Activated T-cell treated with anti-CD3 and anti-CD28 coated beads for 24 hours (primary cell): ENCODE data around the gene TM2D3.
"Not testable (repeated sequence)": the region's sequence is repeated elsewhere in the genome, so short reads cannot be mapped to it uniquely, and the experiment has no call there.

Source experiments
- DNase-seq: peaks from one replicate; pipeline ENCODE4 v3.0.0-alpha.2; 2020; ENCODE audit warnings: low read depth

The TM2D3 gene

GRCh38 chr15:101654624-101655337 is 2.6 kb upstream of the TM2D3 start:
- DNase-seq: not testable (repeated sequence)

DNA sequence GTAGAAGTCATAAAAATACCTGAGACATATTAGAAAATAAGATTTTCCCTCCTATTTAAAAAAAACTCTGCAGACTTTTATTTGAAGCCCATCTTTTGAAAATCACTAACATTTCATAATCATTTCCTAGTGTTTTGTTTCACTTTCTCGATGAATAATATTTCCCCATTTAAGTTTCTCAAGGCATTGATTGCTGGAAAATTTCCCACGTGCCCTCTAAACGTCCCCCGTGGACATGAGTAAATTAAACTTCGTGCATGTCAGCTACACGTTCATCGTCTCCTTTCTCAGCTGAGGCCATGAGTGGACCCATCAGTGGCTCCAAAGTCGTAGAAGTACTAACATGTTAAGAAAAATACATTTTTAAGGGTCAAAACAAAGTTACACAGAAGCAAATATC is 2.0 kb upstream of the TM2D3 start:
- DNase-seq: no peak

DNA sequence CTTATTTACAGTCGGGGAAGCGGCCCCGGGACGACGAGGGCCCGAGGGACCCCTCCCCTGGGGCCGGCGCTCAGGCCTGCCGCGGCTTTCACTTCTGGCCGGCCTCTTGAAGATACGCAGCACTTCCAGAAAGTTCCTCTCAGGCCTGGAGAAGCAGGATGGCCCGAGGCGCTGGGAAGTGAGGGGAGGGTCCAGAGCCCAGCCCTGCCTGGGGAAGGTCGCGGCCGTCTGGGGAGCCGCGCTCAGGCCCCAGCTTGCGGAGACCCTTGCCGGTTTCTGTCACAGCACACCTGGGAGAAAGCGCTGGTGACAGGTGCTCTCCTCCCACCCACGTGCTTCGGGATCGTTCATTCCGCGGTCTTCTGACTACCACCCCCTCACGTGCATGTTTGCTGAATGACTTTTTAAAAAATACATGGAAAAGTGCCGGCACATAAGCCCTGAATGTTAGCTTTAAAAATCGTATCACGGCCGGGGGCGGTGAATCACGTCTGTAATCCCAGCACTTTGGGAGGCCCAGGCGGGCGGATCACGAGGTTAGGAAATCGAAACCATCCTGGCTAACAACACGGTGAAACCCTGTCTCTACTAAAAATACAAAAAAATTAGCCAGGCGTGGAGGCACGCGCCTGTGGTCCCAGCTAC is 727 bp upstream of the TM2D3 start:
- no peak for DNase-seq

- no peak for DNase-seq
These were observed 555 bp downstream of the TM2D3 start for GRCh38 chr15:101651554-101652097.

DNA sequence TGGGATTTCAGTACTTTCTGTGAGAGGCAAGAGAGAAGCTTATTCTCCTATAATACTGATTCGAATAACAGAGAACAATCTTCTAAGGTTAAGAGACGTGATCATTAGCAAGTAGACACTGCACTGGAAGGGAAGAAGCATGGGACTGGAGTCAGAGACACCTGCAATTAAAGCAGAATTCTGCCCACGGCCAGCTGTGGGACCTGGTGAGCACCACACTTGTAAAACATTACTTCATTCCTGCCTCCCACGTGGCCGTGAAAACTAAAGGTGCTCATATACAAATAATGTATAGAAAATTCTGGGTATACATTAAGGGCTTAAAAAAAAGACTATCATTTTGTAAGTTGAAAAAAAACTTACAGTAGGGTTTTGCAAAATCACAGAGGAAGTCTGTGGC is 2.0 kb downstream of the TM2D3 start:
- no peak for DNase-seq

DNA sequence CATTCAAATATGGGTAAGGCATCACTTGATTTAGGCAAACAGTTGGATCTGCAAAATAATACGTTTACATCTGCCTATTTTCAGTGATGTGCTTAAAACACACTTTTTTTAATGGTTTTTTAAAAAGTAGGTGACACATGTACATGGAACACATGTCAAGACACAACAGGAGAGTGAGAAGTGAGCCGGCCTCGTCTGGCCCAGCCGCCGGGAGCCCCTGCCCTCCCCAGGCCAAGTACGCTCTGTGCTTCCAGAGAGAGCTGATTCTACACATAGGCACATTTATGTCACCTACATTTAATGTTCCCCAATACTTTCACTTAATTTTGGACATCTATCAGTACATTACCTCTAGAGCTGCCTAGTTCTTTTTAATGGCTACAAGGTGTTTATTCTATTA is 3.8 kb downstream of the TM2D3 start:
- no peak for DNase-seq

GRCh38 chr15:101647251-101647650 is 4.9 kb downstream of the TM2D3 start:
- DNase-seq: no peak

DNA sequence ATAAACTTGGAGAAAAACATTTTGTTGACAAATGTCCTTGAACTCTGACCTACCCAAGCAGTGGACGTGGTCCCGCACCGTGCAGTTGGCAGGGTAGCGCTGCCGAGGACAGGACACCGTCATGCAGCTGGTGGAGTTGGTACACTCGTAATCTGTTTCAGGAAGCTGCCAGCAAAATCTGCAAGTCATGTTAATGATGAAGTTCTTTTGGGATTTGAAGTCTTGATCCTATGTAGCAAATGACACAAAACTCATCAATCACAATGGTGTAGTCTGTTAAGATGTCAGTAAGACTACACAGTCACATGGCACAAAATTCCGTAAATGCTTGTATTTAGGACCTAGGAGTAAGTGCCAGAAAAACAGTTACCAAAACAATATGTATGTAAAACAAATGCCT is 5.5 kb downstream of the TM2D3 start:
- no peak for DNase-seq

DNA sequence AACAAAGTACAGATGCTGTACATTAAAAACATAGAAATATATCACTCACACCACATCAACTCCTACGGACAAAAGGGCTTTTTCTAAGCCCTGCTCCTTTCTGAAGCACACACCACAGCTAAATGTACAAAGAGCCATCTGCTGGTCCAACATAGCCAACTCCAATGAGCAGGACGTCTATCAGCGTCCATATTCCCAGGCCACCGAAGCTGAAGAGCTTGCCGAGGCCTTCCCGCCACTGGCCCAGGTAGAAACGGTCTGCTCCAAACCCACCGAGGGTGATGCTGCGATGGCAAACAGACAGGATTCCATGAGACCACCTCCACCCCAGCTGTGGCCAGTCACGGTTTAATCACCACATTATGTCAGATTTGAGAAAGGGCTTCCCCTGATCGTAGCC is 9.8 kb downstream of the TM2D3 start:
- DNase-seq: no peak

DNA sequence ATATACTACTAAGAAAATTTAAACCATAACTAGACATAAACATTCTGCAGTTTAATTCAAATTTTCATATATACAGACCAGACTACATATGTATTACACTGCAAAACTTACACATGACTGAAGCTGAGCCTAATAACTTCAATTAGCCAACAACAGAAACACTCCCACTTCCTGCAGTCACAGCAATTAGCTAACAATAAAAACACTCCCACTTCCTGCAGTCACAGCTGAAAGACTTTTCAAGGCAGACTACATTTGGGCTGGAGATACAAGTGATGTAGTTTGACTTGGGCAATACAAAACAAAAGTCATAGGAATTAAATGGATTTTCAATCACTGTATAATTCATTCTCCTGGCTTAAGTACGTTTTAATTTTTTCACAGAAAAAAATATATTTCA is 10.3 kb downstream of the TM2D3 start:
- DNase-seq: no peak

DNA sequence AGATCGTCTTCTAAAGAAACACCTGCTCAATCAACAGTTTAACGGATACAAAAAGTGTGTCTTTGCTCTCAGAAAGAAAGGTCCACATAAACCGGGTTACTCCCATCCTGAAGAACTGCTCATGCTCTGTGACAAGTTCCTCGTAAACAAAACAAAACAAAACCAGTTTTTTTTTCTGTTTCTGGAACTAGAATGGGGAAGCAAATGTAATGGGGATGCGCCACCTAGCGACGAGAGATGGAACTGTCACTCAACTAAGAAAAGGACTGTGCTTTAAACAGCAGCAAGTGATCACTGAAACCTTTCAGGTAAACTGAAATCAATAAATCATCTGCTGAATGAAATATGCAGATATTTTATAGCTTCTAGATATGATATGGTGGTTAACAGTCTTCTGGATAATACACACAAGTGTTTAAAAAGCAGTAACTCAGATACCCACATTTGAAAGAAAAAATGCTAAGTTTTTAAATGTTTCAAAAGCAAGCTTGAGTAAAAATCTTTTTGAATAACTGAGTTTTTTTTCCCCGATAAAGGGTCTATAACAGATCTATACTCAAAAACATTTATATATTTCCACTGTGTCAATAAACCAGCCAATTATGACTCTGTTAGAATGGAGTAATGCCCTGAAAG is 10.9 kb downstream of the TM2D3 start:
- DNase-seq: peak; percentile 62

DNA sequence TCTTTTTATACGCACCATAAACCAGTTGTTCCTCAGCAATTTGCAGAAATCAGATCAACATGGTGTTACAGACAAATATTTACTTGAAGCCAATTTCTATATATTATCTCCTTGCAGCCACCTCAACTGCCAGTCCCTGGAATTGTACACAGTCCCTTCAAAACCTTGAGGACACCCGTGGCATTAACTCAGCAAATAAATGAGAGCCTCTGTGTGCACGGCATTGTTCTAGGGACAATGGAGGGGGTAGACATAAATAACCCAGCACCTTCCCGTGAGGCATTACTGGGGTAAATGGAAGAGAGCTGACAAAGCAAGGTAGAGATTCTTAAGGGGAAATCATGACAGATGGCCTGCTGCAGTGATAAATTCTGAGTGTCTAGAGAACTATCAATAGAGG is 12.5 kb downstream of the TM2D3 start:
- no peak for DNase-seq

GRCh38 chr15:101637919-101638318 is 14.3 kb downstream of the TM2D3 start:
- no peak for DNase-seq

DNA sequence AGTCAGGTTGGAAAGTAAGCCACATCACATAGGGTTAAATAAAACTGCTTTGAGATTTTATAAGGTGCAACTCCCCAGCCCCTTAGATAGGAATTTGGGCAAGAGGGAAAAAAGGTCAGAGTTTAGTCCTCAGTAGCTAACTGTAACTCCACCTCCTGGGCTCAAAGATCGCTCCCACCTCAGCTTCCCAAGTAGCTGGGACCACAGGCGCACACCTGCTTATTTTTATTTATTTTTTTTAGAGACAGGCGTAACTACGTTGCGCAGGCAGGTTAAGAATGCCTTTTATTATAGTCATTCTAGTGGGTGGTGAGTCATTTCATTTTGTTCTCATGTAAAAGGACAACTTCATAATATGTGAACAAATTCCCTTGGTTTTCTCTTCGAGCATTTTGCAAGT is 14.7 kb downstream of the TM2D3 start:
- DNase-seq: no peak

DNA sequence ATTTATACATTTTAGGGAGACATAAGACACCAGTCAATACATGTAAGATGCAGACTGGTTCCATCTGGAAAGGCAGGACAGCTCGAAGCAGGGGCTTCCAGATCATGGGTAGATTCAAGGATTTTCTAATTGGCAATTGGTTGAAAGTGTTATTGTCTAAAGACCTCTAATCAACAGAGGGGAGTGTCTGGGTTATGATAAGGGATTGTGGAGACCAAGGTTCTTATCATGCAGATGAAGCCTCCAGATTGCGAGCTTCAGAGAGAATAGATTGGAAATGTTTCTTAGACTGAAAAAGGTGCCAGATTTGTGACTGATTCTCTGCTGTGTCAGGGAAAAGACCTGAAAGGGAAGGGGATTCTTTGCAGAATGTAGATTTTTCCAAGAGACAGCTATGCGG is 15.1 kb downstream of the TM2D3 start:
- no peak for DNase-seq

- no peak for DNase-seq
These were observed 16.0 kb downstream of the TM2D3 start for GRCh38 chr15:101635944-101636727.

- no peak for DNase-seq
These were observed 18.8 kb downstream of the TM2D3 start for GRCh38 chr15:101633356-101633755.

- not testable (repeated sequence) for DNase-seq
These were observed 25.5 kb downstream of the TM2D3 start for GRCh38 chr15:101626729-101627128.

- DNase-seq: no peak
These were observed 26.2 kb downstream of the TM2D3 start for GRCh38 chr15:101625980-101626379.

DNA sequence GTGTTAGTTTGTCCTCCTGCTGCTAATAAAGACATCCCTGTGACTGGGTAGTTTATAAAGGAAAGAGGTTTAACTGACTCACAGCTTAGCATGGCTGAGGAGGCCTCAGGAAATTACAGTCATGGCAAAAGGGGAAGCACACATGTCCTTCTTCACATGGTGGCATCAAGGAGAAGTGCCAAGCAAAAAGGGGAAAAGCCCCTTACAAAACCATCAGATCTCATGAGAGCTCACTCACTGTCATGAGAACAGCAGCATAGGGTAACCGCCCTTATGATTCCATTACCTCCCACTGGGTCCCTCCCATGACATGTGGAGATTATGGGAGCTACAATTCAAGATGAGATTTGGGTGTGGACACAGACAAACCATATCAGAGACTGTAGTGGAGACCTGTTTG is 27.0 kb downstream of the TM2D3 start:
- DNase-seq: no peak

GRCh38 chr15:101623367-101624304 is 28.5 kb downstream of the TM2D3 start:
- no peak for DNase-seq
